GM18526 (cell line): ENCODE results near the gene HPCAL1.

Source experiments
- POLR2A ChIP-seq: IDR thresholded peaks from 3 replicates; pipeline ENCODE4 v1.6.1; 2011; ENCODE audit not compliant: insufficient read length; ENCODE audit errors: extremely low read depth

HPCAL1 gene

GRCh38 chr2:10433947-10434885 lies 131.5 kb downstream of the HPCAL1 start:
- no peak for TF ChIP-seq POLR2A

GRCh38 chr2:10434886-10435819 lies 132.4 kb downstream of the HPCAL1 start:
- no peak for TF ChIP-seq POLR2A

DNA sequence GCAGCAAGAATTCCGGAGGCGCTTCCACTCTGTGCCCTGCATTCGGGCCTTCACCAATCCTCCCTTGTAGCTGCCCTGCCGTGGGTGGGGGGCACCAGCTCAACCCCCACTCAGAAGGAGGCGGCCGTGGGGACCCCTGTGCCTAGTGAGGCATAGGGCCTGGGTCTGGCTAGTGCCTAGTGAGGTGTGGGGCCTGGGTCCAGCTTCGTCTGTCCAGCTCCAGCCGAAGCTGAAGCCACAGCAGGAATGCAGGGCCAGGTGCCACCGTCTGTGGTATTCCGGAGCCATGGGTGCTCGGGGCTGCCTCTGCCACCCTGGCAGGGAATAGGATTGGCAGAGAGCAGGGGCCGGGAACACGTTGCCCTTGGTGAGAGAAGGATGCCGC lies 133.1 kb downstream of the HPCAL1 start:
- no peak for TF ChIP-seq POLR2A

DNA sequence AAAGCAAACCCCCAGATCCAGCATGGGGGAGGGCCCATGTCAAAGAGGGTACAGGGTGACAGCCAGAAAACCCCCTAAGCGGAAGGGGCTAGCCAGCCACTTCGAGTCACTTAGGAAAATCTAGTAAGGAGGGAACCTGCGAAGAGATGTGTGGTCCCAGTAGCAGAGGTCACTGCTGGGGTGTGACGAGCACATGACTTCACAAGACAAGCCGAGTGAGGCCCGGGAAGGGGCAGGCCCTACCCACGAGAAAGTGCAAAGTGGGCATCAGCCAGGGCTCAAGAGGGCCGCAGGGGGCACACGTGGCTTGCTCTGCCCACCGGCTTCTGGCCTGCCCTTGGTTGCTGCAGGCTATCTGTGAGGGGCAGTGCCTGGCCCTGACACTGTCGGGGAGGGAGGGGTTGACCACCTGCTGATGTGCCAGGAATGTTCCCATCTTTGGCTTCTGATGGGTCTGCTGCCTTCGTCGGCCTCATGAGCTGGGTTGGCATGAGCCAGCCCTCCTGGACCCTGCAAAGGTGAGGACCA lies 133.9 kb downstream of the HPCAL1 start:
- no peak for TF ChIP-seq POLR2A

DNA sequence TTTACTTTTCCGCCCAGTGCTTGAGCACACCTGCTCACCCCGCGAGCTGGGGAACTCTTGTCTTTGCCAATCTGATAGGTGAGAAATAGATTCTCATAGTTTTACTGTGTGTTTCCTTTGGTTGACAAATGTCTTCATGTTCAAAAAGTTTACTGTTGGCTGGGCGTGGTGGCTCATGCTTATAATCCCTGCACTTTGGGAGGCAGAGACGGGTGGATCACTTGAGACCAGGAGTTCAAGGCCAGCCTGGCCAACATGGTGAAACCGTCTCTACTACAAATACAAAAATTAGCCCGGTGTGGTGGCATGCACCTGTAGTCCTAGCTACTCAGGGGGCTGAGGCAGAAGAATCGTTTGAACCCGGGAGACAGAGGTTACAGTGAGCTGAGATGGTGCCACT lies 135.1 kb downstream of the HPCAL1 start:
- TF ChIP-seq POLR2A = no peak

DNA sequence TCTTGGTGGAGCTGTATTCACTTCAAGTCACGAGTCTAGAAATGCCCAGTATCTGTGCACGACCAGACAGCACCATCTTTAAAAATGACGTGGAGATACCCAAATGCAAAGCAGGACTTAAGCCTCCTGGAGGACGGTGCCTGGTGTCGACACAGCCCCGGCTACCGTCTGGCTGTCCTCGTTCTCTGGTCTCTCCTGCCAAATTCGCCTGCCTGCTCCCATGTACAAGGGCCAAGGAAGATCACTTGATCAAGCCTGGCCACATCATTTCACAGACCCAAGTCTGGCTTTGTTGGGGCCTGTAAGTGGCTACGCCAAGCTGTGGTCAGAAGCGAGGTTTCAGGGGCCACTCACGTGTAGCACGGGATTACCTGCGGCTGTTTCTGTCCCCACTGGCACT lies 136.0 kb downstream of the HPCAL1 start:
- no peak for TF ChIP-seq POLR2A

DNA sequence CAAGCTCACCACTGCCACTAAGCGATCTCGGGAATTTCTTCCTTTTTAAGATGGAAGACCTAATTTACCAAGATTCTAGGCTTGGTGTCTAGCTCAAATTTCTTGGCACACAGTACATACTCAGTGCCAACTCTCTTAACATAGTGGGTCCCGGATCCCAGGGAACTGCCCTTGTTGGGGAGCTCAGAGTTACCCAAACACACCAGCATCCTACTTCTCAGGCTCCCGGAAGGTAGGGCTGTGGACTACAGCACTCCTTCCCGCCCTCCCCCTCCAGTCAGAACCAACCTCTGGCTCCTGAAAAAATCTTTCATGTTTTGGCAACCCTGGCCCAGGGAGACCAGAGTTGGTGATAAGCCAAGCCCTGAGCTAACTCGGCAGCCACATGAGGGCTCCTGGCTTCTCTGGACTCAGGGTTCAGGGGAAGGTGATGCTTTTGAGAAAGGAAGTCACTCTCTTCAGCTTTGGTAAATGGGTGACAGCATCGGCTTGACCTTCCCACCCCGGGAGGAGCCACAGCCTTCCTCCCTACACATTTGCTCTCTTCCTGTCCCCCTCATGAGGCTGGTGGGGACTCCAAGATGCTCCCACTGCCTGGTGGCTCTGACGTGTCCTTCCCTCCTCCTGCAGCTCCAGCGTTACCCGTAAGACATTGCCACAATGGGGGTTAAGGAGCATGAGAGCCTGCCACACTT lies 136.6 kb downstream of the HPCAL1 start:
- TF ChIP-seq POLR2A = no peak

- TF ChIP-seq POLR2A = no peak
Measured at GRCh38 chr2:10439971-10440370, 137.3 kb downstream of the HPCAL1 start.

DNA sequence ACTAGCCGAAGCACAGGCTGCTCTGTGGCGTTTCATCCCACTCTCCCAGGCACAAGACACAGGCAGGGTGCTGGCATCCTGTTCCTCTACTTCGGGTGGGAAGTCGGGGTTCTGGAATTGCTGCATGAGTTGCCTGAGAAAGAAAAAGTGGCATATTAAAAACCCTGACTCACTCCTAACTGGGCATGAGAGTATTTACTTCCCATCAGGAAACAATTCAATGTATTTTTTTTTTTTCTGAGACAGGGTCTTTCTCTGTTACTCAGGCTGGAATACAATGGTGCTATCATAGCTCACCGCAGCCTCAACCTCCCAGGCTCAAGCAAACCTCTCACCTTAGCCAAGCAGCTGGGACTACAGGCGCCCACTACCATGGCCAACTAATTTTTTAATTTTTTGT lies 138.0 kb downstream of the HPCAL1 start:
- TF ChIP-seq POLR2A = no peak

- TF ChIP-seq POLR2A = no peak
Measured at GRCh38 chr2:10441948-10442347, 139.2 kb downstream of the HPCAL1 start.

DNA sequence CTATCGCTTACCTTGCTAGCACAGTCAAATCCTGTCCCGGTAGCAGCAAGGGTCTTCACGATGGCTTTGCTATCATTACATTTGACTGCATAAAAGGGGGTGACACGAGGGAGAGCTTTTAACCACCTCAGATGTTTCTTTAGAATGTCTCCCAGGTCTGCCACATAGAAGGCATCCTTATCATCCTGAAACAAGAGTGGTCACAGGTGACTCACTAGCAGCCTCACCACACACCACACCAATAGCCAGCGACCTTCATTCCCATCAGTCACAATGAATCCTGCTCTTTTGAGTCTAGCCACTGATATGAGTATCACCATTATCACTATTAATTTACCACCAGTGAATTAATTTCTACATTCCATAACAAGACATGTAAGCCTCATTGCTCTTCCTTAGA lies 141.8 kb downstream of the HPCAL1 start:
- TF ChIP-seq POLR2A = no peak

GRCh38 chr2:10446631-10447030 lies 143.9 kb downstream of the HPCAL1 start:
- no peak for TF ChIP-seq POLR2A

DNA sequence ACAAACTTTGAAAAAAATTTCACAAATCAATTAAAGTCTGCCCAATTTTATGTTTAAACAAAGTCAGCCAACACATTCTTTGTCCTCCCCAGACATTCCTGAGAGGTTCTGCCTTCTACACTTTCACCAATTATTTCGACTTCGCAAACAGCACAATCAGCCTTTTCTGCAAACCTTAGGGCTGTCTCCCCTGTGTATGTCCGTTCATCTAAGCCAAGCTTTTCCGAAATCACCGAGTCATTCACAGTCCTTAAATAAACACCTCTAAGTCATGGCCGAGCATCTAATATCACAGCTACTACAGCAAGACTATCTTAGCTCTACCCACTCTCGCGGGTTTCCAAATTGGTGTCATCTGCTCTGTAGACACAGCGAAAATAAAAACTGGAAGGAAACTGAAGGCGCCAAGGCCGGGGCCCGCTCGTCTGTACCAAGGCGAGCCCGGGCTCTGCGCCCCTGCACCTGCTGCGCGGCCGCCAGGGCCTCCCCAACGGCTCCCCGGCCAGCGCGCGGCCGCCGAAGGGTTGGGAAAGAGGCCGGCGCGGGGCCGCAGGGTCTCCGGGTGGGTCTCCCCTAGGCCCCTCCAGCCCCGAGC lies 144.7 kb downstream of the HPCAL1 start:
- no peak for TF ChIP-seq POLR2A

DNA sequence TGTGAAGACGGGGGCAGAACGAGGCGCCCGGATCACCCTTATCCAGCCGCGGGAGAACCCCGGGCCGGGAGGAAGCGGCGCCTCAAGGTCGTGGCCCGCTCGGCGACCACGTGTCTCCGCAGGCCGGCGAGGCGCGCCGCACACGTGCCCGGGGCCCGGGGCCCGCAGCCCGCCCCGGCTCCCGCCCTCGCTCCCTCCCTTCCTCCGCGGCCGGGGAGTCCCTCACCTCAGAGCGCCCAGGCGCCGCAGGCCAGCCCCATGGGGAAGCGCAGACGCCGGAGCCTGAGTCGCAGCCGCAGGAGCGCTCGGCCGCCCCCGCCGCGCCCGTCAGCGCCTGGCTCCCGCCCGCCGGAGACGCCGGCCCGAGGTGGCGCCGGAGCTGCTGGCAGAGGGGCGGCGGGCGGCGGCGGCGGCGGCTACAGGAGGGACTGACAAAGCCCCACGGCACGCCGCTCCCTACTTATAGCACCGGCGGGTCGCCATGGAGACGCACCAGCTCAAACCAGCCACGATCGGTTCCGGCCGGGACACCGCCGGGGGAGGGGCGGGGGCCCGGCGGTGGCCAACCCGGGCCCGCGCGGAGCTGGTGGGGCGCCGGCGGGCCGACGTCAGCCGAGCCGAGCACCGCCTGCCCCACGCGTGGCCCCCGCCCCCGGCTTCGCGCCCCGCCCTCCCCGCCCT lies 145.3 kb downstream of the HPCAL1 start, which contains the start of gene ODC1:
TSS of gene ODC1 (minus strand) at position 433 of the 681 bp plus-strand sequence. CDS start 3,295 bp downstream, outside the sequence.
- TF ChIP-seq POLR2A = peak; percentile 97
